Kidney (tissue), 22 donors: ENCODE data around the gene SAA4. TPM values are rescaled to one million over a fixed set of nuclear protein-coding genes. Genes with fewer than 3 reads are reported as not detected.

ENCODE experiments used
- DNase-seq, 5 donors: peaks; one replicate each; pipeline ENCODE4 v3.0.0-alpha.2; 2013 to 2020
- FAIRE-seq: peaks from 2 replicates; lab custom pipeline; 2012; peaks lifted over from hg19 to GRCh38; lab: Jason Lieb, UNC
- H3K27ac ChIP-seq, 2 donors: one replicate each; pipeline ENCODE4 v1.7.0; 2013; ENCODE audit warnings: low read depth in 2 of 2, low read length in 2 of 2, inconsistent platforms in 1 of 2
- H3K27me3 ChIP-seq: one replicate; pipeline ENCODE4 v1.7.1; 2013; ENCODE audit warnings: low read length, inconsistent platforms; ENCODE audit not compliant: control insufficient read depth, insufficient read depth
- H3K36me3 ChIP-seq, 3 donors: one replicate each; pipeline versions ENCODE4 v1.7.0 to v1.7.1; 2013; ENCODE audit warnings: low read length in 3 of 3, control low read depth in 1 of 3, inconsistent platforms in 1 of 3; ENCODE audit not compliant: insufficient read depth in 3 of 3, control insufficient read depth in 2 of 3
- H3K4me1 ChIP-seq, 3 donors: one replicate each; pipeline versions ENCODE4 v1.7.0 to v1.7.1; 2013; ENCODE audit warnings: low read length in 3 of 3, inconsistent platforms in 1 of 3, low read depth in 1 of 3; ENCODE audit not compliant: control insufficient read depth in 2 of 3, insufficient read depth in 2 of 3
- H3K4me3 ChIP-seq, 3 donors: one replicate each; pipeline versions ENCODE4 v1.7.0 to v1.8.1; 2013; ENCODE audit warnings: low read length in 3 of 3, control low read depth in 1 of 3, inconsistent platforms in 1 of 3
- H3K9ac ChIP-seq, 3 donors: one replicate each; pipeline versions ENCODE4 v1.7.0 to v1.7.1; 2013; ENCODE audit warnings: low read length in 3 of 3, control low read depth in 1 of 3, inconsistent platforms in 1 of 3
- H3K9me3 ChIP-seq, 3 donors: one replicate each; pipeline versions ENCODE4 v1.7.0 to v1.7.1; 2013; ENCODE audit warnings: low read length in 3 of 3, control low read depth in 1 of 3, inconsistent platforms in 1 of 3; ENCODE audit not compliant: control insufficient read depth in 2 of 3, insufficient read depth in 1 of 3
- CTCF ChIP-seq: IDR thresholded peaks from 3 replicates; pipeline ENCODE4 v1.5.1; 2012; ENCODE audit warnings: mild to moderate bottlenecking, moderate library complexity, borderline replicate concordance; ENCODE audit not compliant: insufficient read depth; ENCODE audit errors: extremely low read depth
- intact Hi-C: fragments of 100-400 bp; cut with DNase I; formaldehyde crosslinking; loops from one replicate; pipeline ENCODE4 v1.11.1; 2022
- long read RNA-seq, 10 donors: library from polyadenylated mRNA in 1 of 10; unstranded in 1 of 10; transcript quantifications; one replicate each; pipeline ENCODE4 v2.0.0 and lab custom pipeline, GENCODE V29; 2021 to 2026
- polyA plus RNA-seq: library from polyadenylated mRNA; stranded (reverse); fragments of 350-450 nt; fragmentation: Illumina TruSeq; extraction: RNeasy Lipid Tissue Mini Kit (QIAGEN cat#74804); gene quantifications from one replicate; pipeline ENCODE4 v1.2.3, GENCODE V29; 2014; ENCODE audit warnings: low read depth, low replicate concordance; ENCODE audit not compliant: insufficient read depth
- total RNA-seq: library from RNA; stranded (reverse); fragmentation: NEBNext Ultra II Directional; extraction: Animal tissue kit (Norgen Biotek cat#: 25700); gene quantifications from one replicate; pipeline ENCODE4 v1.2.1, GENCODE V29; 2021
- donor health status: control.
- donor health status: control.
- donor health status: control.
- donor health status: control.
- donor health status: control.
- donor health status: DM: yes; HTN: yes; CAD: no.
- donor health status: Normal renal cell carcinoma (clear cell type).

Gene SAA4
- total RNA-seq (1.3 TPM), polyA plus RNA-seq (not detected)
- long read RNA-seq, donor 1 = 0 reads
- long read RNA-seq, donor 2, partial matches to known transcripts = 0 of 1 reads
- long read RNA-seq, donor 2, other reads (novel, unspliced or antisense) = 0 of 1 reads
- long read RNA-seq, donor 3 = 0 reads
- long read RNA-seq, donor 4 = 0 reads
- long read RNA-seq, donor 5 = 0 reads
- long read RNA-seq, donor 6 = 0 reads
- long read RNA-seq, donor 7 = 0 reads
- long read RNA-seq, donor 8 = 0 reads
- long read RNA-seq, donor 9 = 0 reads
- long read RNA-seq, donor 10 = 0 reads

GRCh38 chr11:18236664-18237356 lies at the start of gene SAA4:
Gene SAA4, minus strand, starts transcription at chr11:18236802. Its CDS starts 876 bp downstream, at chr11:18235926.
- H3K9ac ChIP-seq = no peak within 1 kb of the TSS
- DNase-seq (no peak), FAIRE-seq (no peak)
- no peaks in the 10 kb centered on the region for H3K36me3 ChIP-seq
- intact Hi-C loops = no loop called here
- no peak within 1 kb of the TSS for H3K27ac ChIP-seq
- no peak within 1 kb of the TSS for H3K4me3 ChIP-seq
- no peaks in the 10 kb centered on the region for H3K4me1 ChIP-seq
- no peaks in the 10 kb centered on the region for H3K27me3 ChIP-seq
- no peaks in the 10 kb centered on the region for H3K9me3 ChIP-seq
- TF ChIP-seq CTCF = no peak

GRCh38 chr11:18285841-18286240 lies 49.2 kb upstream of the SAA4 start:
- Histone ChIP-seq H3K36me3 (peaks cover 10 to 29% (median 22%) of the 10 kb centered on the region in 3 donors), H3K9me3 (no peaks in the 10 kb centered on the region), H3K27me3 (no peaks in the 10 kb centered on the region), H3K4me3 (no peak overlapping the region), H3K4me1 (no peaks in the 10 kb centered on the region), H3K27ac (no peak overlapping the region), H3K9ac (no peak overlapping the region)
- no peak for FAIRE-seq
- DNase-seq = no peak
- no peak for TF ChIP-seq CTCF
- intact Hi-C loops = no loop called here

- Histone ChIP-seq H3K4me1 (no peaks in the 10 kb centered on the region), H3K9me3 (no peaks in the 10 kb centered on the region), H3K27ac (no peak overlapping the region), H3K9ac (no peak overlapping the region), H3K27me3 (no peaks in the 10 kb centered on the region), H3K36me3 (peaks cover 7 to 31% (median 19%) of the 10 kb centered on the region in 3 donors), H3K4me3 (no peak overlapping the region)
- no peak for DNase-seq
- TF ChIP-seq CTCF = no peak
- intact Hi-C loops = no loop called here
- no peak for FAIRE-seq
Observed at GRCh38 chr11:18282626-18283025, 46.0 kb upstream of the SAA4 start.
